GM23248 (cell line): ENCODE measurements around the gene PDIK1L.

Experiments used
- EZH2 ChIP-seq: fragments of 200-600 bp; sonication (generic); IDR thresholded peaks from 2 replicates; pipeline ENCODE4 v1.6.1; 2018; ENCODE audit warnings: antibody characterized with exemption, mild to moderate bottlenecking; ENCODE audit not compliant: insufficient read depth, poor library complexity, severe bottlenecking
- EZH2phosphoT487 ChIP-seq: fragments of 200-600 bp; sonication (generic); IDR thresholded peaks from 2 replicates; pipeline ENCODE4 v1.6.1; 2018; ENCODE audit warnings: antibody characterized with exemption, moderate library complexity, mild to moderate bottlenecking, low read depth; ENCODE audit not compliant: insufficient read depth

GRCh38 chr1:26066857-26067256 is 44.8 kb upstream of the PDIK1L start:
- TF ChIP-seq EZH2 (no peak), EZH2phosphoT487 (no peak)
